Stromal cell of bone marrow (primary cell): ENCODE results near the gene GPC3.
"Not testable (repeated sequence)": the region's sequence is repeated elsewhere in the genome, so short reads cannot be mapped to it uniquely, and the experiment has no call there.

Experiments
- DNase-seq: peaks from one replicate; pipeline ENCODE4 v3.0.0-alpha.2; 2012; ENCODE audit warnings: low read depth

The GPC3 gene

DNA sequence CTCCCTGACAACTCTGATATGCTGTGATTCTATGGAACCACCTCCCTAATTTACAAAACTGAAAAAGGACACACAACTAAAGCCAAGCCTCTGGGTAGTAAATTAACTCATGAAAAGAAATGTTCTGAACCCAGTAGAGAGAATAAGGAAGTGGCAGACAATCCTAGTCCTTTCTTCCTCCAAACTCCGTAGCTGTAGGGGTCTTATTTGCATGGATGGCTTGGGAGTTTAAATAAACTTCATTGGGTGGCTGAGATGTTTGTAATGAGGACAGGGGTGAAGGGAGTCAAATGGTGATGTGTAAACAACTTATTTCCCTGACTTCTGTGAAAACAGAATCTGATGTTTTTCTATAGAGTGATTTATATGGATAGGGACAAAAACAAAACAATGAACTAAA, 59.3 kb downstream of the GPC3 start:
- no peak for DNase-seq

DNA sequence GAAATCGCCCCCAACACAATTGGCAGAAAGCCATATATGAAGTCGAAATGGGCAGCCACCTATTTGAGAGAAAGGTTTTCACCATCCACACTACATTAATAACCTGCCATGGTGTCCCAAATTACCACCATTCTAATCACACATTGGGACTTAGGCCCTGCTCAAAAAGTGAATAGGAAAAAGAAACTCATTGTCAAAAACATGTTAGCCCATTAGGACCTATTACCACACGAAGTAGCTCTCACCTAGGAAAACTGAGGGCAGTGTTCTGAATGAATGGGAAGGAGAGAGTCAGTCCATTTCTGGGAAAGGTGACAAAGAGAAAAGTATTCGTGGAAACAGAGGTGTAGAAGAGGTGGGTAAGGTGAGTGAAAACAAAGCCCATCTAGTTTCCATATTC, 60.8 kb downstream of the GPC3 start:
- DNase-seq, result no peak

GRCh38 chrX:133923548-133923947, 61.8 kb downstream of the GPC3 start:
- no peak for DNase-seq

GRCh38 chrX:133923113-133923512, 62.3 kb downstream of the GPC3 start:
- no peak for DNase-seq

DNA sequence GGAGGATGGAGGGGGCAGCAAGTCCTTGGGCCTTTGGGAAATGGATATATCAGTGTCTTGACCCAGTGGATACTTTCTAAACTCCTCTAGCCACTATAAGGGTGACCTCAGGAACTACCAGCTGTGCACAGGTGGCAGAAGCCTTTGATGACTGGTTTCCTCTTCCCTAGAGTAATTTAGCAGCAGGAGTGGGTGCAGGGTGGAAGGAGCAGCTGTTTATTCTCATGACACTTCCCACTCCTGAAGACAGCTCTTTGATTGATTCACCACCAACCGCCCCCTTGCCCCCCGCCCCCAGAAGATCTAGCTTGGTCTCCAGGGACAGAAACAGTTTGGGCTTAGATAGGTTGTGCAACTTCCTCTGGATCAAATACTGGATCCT, 63.0 kb downstream of the GPC3 start:
- DNase-seq, result no peak

DNA sequence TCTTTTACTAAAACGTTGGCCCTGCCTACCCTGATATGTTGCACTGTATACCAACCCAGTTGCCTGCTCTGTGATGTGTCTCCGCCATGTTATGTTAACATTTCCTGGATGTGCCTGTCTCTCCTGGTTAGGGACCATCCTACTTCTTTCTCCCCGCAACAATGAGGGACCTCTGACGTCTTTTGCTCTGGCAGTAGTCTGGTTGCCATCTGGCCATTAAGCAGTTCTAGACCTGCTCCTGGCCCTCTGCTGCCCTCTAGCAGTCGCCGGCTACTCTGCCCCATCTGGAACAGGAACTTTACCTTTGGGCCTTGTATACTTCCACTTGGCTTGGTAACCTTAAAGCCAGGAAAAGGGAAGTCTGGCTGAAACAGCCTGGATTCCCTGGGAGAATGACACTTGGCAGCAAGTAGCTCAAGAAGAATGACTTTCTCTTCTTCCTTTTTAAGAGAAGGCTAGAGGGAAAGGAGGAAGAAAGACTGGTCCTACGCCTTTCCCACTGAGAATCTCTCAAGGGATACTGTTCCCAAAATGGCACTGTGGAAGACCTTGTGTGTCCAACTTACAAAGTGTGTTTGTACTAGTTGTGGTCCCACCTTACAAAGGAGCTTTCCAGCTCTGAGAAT, 63.5 kb downstream of the GPC3 start:
- no peak for DNase-seq

- no peak for DNase-seq
Observed at GRCh38 chrX:133921086-133921485, 64.3 kb downstream of the GPC3 start.

DNA sequence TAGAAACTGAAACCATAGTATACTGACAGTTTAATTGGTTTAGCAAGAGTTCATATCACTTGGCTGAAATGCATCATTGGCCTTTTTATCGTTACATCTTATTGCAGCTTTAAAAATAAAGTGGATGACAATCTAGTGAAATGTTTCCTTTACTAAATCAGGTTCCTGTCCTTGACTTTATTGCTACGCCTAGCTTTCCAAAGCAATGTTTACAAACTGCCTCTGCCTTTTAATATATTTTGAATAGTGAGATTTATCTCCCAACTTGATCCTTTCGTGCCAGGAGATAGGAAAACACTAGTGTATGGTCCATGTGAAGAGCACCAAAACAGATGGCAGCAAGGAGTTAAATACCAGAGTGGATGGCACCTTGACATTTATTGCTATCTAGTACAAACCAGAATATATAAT, 67.0 kb downstream of the GPC3 start:
- DNase-seq, result no peak

GRCh38 chrX:133916984-133917722, 68.2 kb downstream of the GPC3 start:
- no peak for DNase-seq

- no peak for DNase-seq
Observed at GRCh38 chrX:133913658-133914388, 71.6 kb downstream of the GPC3 start.

GRCh38 chrX:133913009-133913408, 72.4 kb downstream of the GPC3 start:
- no peak for DNase-seq

GRCh38 chrX:133911825-133912495, 73.4 kb downstream of the GPC3 start:
- DNase-seq, result no peak

GRCh38 chrX:133910539-133910938, 74.9 kb downstream of the GPC3 start:
- DNase-seq, result no peak

GRCh38 chrX:133909888-133910287, 75.5 kb downstream of the GPC3 start:
- no peak for DNase-seq

GRCh38 chrX:133908223-133908955, 77.0 kb downstream of the GPC3 start:
- no peak for DNase-seq

DNA sequence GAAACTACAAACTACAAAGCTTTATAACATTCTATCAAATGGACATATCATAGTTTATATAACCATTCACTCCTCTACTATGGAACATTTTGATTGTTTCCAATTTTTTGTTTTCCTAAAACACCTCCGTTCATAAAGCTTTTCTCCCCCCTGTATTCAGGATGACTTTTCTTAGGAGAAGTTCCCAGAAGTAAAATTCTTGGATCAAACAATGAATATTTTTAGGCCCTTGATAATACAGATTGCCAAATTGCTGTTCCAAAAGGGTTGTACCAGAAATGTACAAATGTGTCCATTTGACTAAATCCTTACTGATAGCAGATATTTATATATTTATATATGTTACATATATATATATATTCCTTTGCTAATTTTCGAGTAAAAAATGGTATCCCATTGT, 77.8 kb downstream of the GPC3 start:
- no peak for DNase-seq

DNA sequence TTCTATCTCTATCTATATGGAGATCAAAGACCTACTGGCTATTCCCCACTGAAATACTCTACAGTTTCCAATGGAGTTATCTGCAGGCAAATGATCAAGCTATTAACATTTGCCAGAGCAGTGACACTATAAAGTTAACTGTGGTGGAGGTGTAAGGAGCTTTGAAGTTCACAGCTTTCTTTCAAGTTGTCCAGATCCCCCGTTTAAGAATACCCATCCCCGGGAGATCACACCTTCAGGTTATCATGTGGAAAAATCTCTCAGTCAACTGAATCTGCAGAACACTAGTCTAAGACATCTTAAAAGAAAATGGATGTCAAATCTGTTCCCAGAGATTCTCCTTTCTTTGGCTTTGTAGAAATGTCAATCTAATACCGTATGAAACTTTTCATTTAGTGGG, 80.1 kb downstream of the GPC3 start:
- DNase-seq, result no peak

GRCh38 chrX:133897593-133898163, 87.7 kb downstream of the GPC3 start:
- DNase-seq, result no peak

DNA sequence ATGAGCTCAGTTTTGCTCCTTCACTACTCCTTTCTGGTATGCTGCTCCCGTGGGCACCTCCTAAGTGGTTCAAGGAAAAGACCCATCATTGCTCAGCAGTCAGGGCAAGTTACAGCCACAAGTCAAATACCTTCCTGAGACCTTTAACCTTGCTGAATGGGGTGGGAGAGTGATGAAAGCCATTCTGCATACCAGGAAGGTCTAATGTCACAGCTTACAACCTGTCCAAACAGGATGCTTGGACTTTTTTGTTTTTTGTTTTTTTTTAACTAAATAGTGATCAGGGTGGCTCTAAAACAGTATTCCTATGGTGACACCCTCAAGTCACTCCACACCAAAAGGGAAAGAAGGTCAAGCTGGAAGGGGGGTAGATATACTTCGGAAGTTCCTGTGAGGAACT, 93.1 kb downstream of the GPC3 start:
- DNase-seq, result no peak

DNA sequence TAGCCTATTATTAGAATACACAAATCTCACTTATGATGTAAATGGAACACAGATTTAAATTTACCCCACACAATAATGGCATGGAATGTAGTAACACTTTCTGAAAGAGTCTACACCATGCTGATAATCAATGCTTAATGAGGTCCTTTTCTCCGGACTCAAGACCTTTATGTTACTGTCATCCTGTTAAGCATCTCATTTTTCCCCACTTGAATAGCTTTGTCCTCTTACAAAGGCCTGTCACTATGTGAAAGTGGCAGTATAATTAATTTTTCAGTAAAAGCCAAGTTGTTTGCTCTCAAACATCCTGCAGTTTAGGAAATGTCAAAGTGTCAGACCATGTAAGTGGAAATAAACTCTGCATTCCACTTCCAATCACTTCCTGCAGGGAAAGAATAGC, 96.4 kb downstream of the GPC3 start:
- DNase-seq, result no peak

- DNase-seq, result not testable (repeated sequence)
Observed at GRCh38 chrX:133888084-133888483, 97.3 kb downstream of the GPC3 start.
